HepG2 (cell line): ENCODE results near the gene TXNL4A. TPM values are rescaled to one million over a fixed set of nuclear protein-coding genes. Genes with fewer than 3 reads are reported as not detected.

ENCODE experiments used
- ATAC-seq: fragments of 200-7000 bp; cut with Tn5 transposase; 3 replicates; pipeline ENCODE4 v1.9.1; 2020; ENCODE audit warnings: mild to moderate bottlenecking, moderate library complexity
- BruUV-seq: library from RNA; stranded (reverse); fragments of 400-500 nt; replicated peaks from 2 replicates; lab custom pipeline; 2021; lab: Mats Ljungman, UMichigan
- CTCF ChIA-PET: fragments of 300-600 bp; formaldehyde crosslinking; extraction: SDS; loops from one replicate; lab custom pipeline; 2021; ENCODE audit warnings: low total read pairs, inconsistent platforms, low intra/inter-chr PET ratio; lab: Yijun Ruan, JAX
- POLR2A ChIA-PET: fragments of 350-600 bp; sonication (Branson Sonifier 250); formaldehyde crosslinking; loops from one replicate; lab custom pipeline; 2020; ENCODE audit warnings: antibody characterized with exemption, inconsistent platforms; lab: Yijun Ruan, JAX
- DNase-seq: peaks from one replicate; pipeline ENCODE4 v3.0.0-alpha.2; 2015; ENCODE audit warnings: low spot score
- FAIRE-seq: peaks from 3 replicates; lab custom pipeline; 2011; peaks lifted over from hg19 to GRCh38; lab: Jason Lieb, UNC
- H2AFZ ChIP-seq: one replicate; pipeline ENCODE4 v1.6.1; 2011; ENCODE audit warnings: low read length, inconsistent platforms
- H3K27ac ChIP-seq: fragments of 300-600 bp; 3 replicates; pipeline ENCODE4 v1.8.0; 2011; ENCODE audit warnings: mixed run types, mild to moderate bottlenecking, mixed read lengths, low read length, inconsistent platforms; ENCODE audit not compliant: insufficient read depth; ENCODE audit errors: extremely low read length
- H3K27me3 ChIP-seq, 2 experiments: fragments of 200-600 bp in 1 of 2; 2 replicates in 1 of 2; 3 replicates in 1 of 2; pipeline versions ENCODE4 v1.6.0 to v1.8.0; 2011; ENCODE audit warnings: low read length in 2 of 2, mild to moderate bottlenecking in 2 of 2, moderate library complexity in 2 of 2, inconsistent platforms in 1 of 2; ENCODE audit not compliant: insufficient read depth in 2 of 2, control insufficient read depth in 1 of 2
- H3K36me3 ChIP-seq, 2 experiments: fragments of 200-600 bp in 1 of 2; replicated peaks in 1 of 2; 2 replicates in 1 of 2; 3 replicates in 1 of 2; pipeline versions ENCODE4 v1.5.1 to v1.8.0; 2011; ENCODE audit warnings: low read length in 2 of 2, inconsistent platforms in 1 of 2; ENCODE audit not compliant: insufficient read depth in 2 of 2, control insufficient read depth in 1 of 2
- H3K4me1 ChIP-seq: 2 replicates; pipeline ENCODE4 v1.5.1; 2012; ENCODE audit warnings: low read length, inconsistent platforms; ENCODE audit not compliant: insufficient read depth
- H3K4me2 ChIP-seq: 2 replicates; pipeline ENCODE4 v1.6.0; 2011; ENCODE audit warnings: low read depth, low read length, inconsistent platforms
- H3K4me3 ChIP-seq, 3 experiments: fragments of 200-600 bp in 1 of 3; sonication (generic), shearing (Covaris generic) in 1 of 3; replicated peaks in 1 of 3; 2 replicates each; pipeline ENCODE4 v1.5.1; 2011 to 2016; ENCODE audit warnings: low read length in 3 of 3, inconsistent platforms in 2 of 3, low read depth in 2 of 3, mild to moderate bottlenecking in 2 of 3, control low read depth in 1 of 3, mixed read lengths in 1 of 3; ENCODE audit not compliant: insufficient read depth in 1 of 3
- H3K79me2 ChIP-seq: one replicate; pipeline ENCODE4 v1.6.1; 2011; ENCODE audit warnings: low read length, inconsistent platforms; ENCODE audit not compliant: insufficient read depth
- H3K9ac ChIP-seq: 2 replicates; pipeline ENCODE4 v1.6.0; 2011; ENCODE audit warnings: mild to moderate bottlenecking, low read depth, low read length, inconsistent platforms; ENCODE audit not compliant: insufficient read depth
- H3K9me3 ChIP-seq: 2 replicates; pipeline ENCODE4 v1.5.1; 2012; ENCODE audit warnings: mild to moderate bottlenecking, low read length
- H4K20me1 ChIP-seq: 2 replicates; pipeline ENCODE4 v1.6.0; 2011; ENCODE audit warnings: inconsistent platforms, mild to moderate bottlenecking, low read length, moderate library complexity; ENCODE audit not compliant: insufficient read depth
- ASH2L ChIP-seq: fragments of 300-600, 200-600 bp; sonication (generic); IDR thresholded peaks from 2 replicates; pipeline ENCODE4 v1.7.0; 2017; ENCODE audit warnings: low read depth, mild to moderate bottlenecking, moderate library complexity, mixed read lengths, low read length; ENCODE audit not compliant: insufficient read length
- CENPX ChIP-seq: sonication (generic); formaldehyde crosslinking; IDR thresholded peaks from 2 replicates; pipeline ENCODE4 v1.9.0; 2021; ENCODE audit warnings: mild to moderate bottlenecking, missing genetic modification reagents, moderate library complexity
- HOMEZ ChIP-seq: IDR thresholded peaks from 2 replicates; pipeline ENCODE4 v1.6.1; 2016; ENCODE audit warnings: low read depth
- NFE2L1 ChIP-seq: sonication (generic); formaldehyde crosslinking; IDR thresholded peaks from 2 replicates; pipeline ENCODE4 v1.4.0; 2020; ENCODE audit warnings: missing genetic modification reagents, mild to moderate bottlenecking, borderline replicate concordance
- NR2F1 ChIP-seq, 2 experiments: fragments of 450-650 bp in 1 of 2; formaldehyde crosslinking in 1 of 2; IDR thresholded peaks; 2 replicates each; pipeline versions ENCODE4 v1.5.0 to v1.6.1; 2016 to 2020; ENCODE audit warnings: mild to moderate bottlenecking in 1 of 2, missing compliant biosample characterization in 1 of 2, missing genetic modification reagents in 1 of 2, moderate library complexity in 1 of 2
- PPARG ChIP-seq: conservative IDR thresholded peaks from 2 replicates; pipeline ENCODE4 v1.6.1; 2016; ENCODE audit warnings: missing biosample characterization, missing genetic modification reagents
- ZNF142 ChIP-seq: sonication (generic); formaldehyde crosslinking; IDR thresholded peaks from 2 replicates; pipeline ENCODE4 v1.4.0; 2020; ENCODE audit warnings: missing genetic modification reagents
- ZNF205 ChIP-seq: IDR thresholded peaks from 2 replicates; pipeline ENCODE4 v1.6.1; 2018; ENCODE audit warnings: missing biosample characterization, missing genetic modification reagents
- ZNF317 ChIP-seq: sonication (generic); formaldehyde crosslinking; IDR thresholded peaks from 2 replicates; pipeline ENCODE4 v1.5.0; 2020; ENCODE audit warnings: mild to moderate bottlenecking, missing genetic modification reagents
- ZNF530 ChIP-seq: sonication (generic); formaldehyde crosslinking; IDR thresholded peaks from 2 replicates; pipeline ENCODE4 v1.5.0; 2020; ENCODE audit warnings: low read depth, mild to moderate bottlenecking, missing genetic modification reagents
- ZNF614 ChIP-seq: IDR thresholded peaks from 2 replicates; pipeline ENCODE4 v1.6.1; 2018; ENCODE audit warnings: missing biosample characterization, missing genetic modification reagents, inconsistent platforms, borderline replicate concordance
- WGBS: methylation state at CpG from one replicate; pipeline ENCODE4 v1.1.6; 2017; ENCODE audit warnings: low lambda C conversion rate; 5-methylcytosine and 5-hydroxymethylcytosine counted together
- in situ Hi-C: cut with HindIII; loops from 2 replicates; pipeline ENCODE4 v1.10.0; 2017; ENCODE audit warnings: low pct_unique_long_range_greater_than_20kb; ENCODE audit not compliant: extremely low pct_ligation_motif_present
- intact Hi-C: fragments of 100-400 bp; cut with micrococcal nuclease; formaldehyde crosslinking; loops from one replicate; pipeline ENCODE4 v1.10.0; 2022; ENCODE audit not compliant: unreplicated experiment
- polyA plus RNA-seq, 8 experiments: library from polyadenylated mRNA; depleted of rRNA in 3 of 8; stranded (reverse) in 7 of 8; unstranded in 1 of 8; fragments of >200 nt; fragmentation: Illumina TruSeq in 4 of 8; extraction: Trizol in 4 of 8; gene quantifications; 2 replicates each; pipeline versions ENCODE4 v1.2.1 to v1.2.3, GENCODE V29; 2011 to 2016; ENCODE audit warnings: low read depth in 4 of 8, missing spikeins in 1 of 8, mixed read lengths in 1 of 8; ENCODE audit not compliant: insufficient read depth in 1 of 8
- total RNA-seq, 5 experiments: library from RNA; depleted of rRNA; stranded (reverse); fragments of >200 nt; fragmentation: Illumina TruSeq; extraction: Trizol; gene quantifications; 2 replicates each; pipeline ENCODE4 v1.2.3, GENCODE V29; 2016; ENCODE audit warnings: low read depth in 1 of 5

TXNL4A gene
- total and polyA plus RNA-seq, 2 of the 13 experiments (the other 11 are each of a cell fraction or from before 2014, with no cell fraction given): 172 to 202 TPM

DNA sequence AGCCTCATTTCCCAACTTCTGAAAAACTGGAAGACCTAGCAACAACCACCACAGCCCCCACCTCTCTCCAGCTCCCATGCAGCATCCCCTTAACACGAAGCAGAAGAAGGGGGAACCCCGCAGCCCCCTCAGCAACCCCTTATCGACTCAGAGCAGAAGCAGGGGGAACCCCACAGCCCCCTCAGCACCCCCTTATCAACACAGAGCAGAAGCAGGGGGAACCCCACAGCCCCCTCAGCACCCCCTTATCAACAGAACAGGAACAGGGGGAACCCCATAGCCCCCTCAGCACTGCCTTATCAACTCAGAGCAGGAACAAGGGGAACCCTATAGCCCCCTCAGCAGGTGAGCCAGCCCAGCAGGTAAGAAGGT, 43.6 kb downstream of the TXNL4A start (continued):
- no peak for TF ChIP-seq NFE2L1 (CRISPR knock-in tag)
- TF ChIP-seq, all 625 proteins: peak for 0

DNA sequence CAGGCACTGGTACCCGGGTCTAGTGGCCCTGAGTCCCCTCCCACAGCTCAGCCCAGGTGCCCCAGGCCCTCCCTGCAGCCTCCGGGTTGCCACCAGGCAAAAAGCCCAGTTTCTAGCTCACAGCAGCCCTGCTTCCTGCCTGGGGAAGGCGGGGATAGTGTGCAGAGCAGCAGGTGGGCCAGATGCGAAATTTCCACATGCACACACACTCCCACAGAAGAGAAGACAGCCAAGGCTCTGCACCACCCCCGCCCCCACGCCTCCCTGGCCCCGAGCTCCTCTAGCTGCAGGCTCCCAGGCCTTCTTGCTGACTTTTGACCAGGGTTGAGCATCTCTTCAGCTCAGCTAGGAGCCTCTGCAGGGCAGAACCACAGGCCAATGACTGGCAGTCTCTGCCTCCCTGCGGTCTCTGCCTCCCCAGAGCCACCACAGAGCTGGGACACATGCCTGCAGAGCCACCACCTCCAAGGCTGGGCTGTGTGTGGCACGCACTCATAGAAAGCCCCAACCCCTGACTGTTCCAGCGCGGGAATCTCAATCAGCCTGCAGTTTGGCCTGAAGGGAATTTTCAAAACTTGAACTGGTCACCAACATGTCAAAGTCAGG, 44.1 kb downstream of the TXNL4A start:
- BruUV-seq: no TSS peak
- H3K4me3 ChIP-seq: no peak overlapping the region
- FAIRE-seq (no peak), ATAC-seq (no peak), DNase-seq (no peak)
- TF ChIP-seq ZNF614 (CRISPR knock-in tag): no peak
- no peak for TF ChIP-seq NR2F1 (CRISPR knock-in tag; IDR thresholded peaks at IDR 0.05)
- TF ChIP-seq ZNF317: no peak
- TF ChIP-seq ZNF142 (CRISPR knock-in tag): no peak
- no peak for TF ChIP-seq ZNF530 (CRISPR knock-in tag)
- no peak for TF ChIP-seq PPARG
- TF ChIP-seq HOMEZ (CRISPR knock-in tag): no peak
- TF ChIP-seq ASH2L: no peak
- TF ChIP-seq ZNF205: no peak
- TF ChIP-seq CENPX: no peak
- H4K20me1 ChIP-seq: peaks cover 14% of the 10 kb centered on the region; the same call in 1 of the 2 replicates
- peaks cover 14 to 41% of the 10 kb centered on the region in 2 experiments; a peak in 4 of 5 replicates for H3K36me3 ChIP-seq
- no peak overlapping the region for H3K4me2 ChIP-seq
- no peaks in the 10 kb centered on the region for H3K27me3 ChIP-seq
- in situ Hi-C loops: no loop called here
- H3K4me1 ChIP-seq: peaks cover 79% of the 10 kb centered on the region
- intact Hi-C loops: no loop called here
- ChIA-PET CTCF (no interaction called here), POLR2A (interaction anchor here (1.4 kb wide), 1 partner anchor 10 kb away, joined by 4 read pairs; no protein-coding TSS in a partner anchor)
- no peaks in the 10 kb centered on the region for H3K9me3 ChIP-seq
- H3K27ac ChIP-seq: no peak overlapping the region
- H2AFZ ChIP-seq: no peak overlapping the region
- 100% methylated on average over 4 of the region's 11 CpGs for WGBS
- H3K9ac ChIP-seq: no peak overlapping the region
- H3K79me2 ChIP-seq: peaks cover 91% of the 10 kb centered on the region
